Psoas muscle (tissue), 8 donors: ENCODE results near the gene SLC37A2. TPM values are rescaled to one million over a fixed set of nuclear protein-coding genes. Genes with fewer than 3 reads are reported as not detected.
A peak's percentile ranks its signal among the peaks of the same experiment; 100 is the strongest.

ENCODE experiments used
- ATAC-seq, 4 donors: fragments of 200-7000 bp; cut with Tn5 transposase; one replicate each; pipeline ENCODE4 v1.9.1; 2020; ENCODE audit warnings: moderate library complexity in 3 of 4, mild to moderate bottlenecking in 2 of 4
- DNase-seq, 2 donors: peaks; one replicate each; pipeline ENCODE4 v3.0.0-alpha.2; 2020
- H3K27ac ChIP-seq: fragments of 200-600 bp; one replicate; pipeline ENCODE4 v1.8.0; 2022
- H3K27me3 ChIP-seq, 3 donors: fragments of 200-600 bp in 1 of 3; one replicate each; pipeline versions ENCODE4 v1.6.1 to v1.8.0; 2013 to 2022; ENCODE audit warnings: low read length in 2 of 3, mild to moderate bottlenecking in 2 of 3, moderate library complexity in 1 of 3; ENCODE audit not compliant: insufficient read depth in 3 of 3
- H3K36me3 ChIP-seq, 2 donors: fragments of 200-600 bp in 1 of 2; one replicate each; pipeline versions ENCODE4 v1.6.1 to v1.8.0; 2013 to 2022; ENCODE audit warnings: low read depth in 1 of 2, mild to moderate bottlenecking in 1 of 2, moderate library complexity in 1 of 2; ENCODE audit not compliant: insufficient read depth in 1 of 2
- H3K4me1 ChIP-seq: fragments of 200-600 bp; one replicate; pipeline ENCODE4 v1.8.0; 2022
- H3K4me3 ChIP-seq: fragments of 200-600 bp; one replicate; pipeline ENCODE4 v1.8.0; 2022; ENCODE audit warnings: mild to moderate bottlenecking
- H3K9me3 ChIP-seq: fragments of 200-600 bp; one replicate; pipeline ENCODE4 v1.8.0; 2022
- CTCF ChIP-seq: fragments of 200-600 bp; IDR thresholded peaks from one replicate; pipeline ENCODE4 v1.8.0; 2022; ENCODE audit warnings: antibody characterized with exemption
- WGBS, 3 donors: extraction: QIAGEN DNeasy Blood & Tissue Kit; methylation state at CpG; one replicate each; pipeline versions ENCODE4 v1.1.6 to v1.1.7; 2013; 5-methylcytosine and 5-hydroxymethylcytosine counted together
- intact Hi-C, 2 donors: fragments of 100-400 bp; cut with DNase I; formaldehyde crosslinking; loops; one replicate each; pipeline versions ENCODE4 v1.11.0 to v1.14.2; 2022
- polyA plus RNA-seq, 3 donors: library from polyadenylated mRNA; stranded (reverse); fragments of 200-250 nt; gene quantifications; one replicate each; pipeline ENCODE4 v1.2.3, GENCODE V29; 2013
- total RNA-seq, 4 donors: library from RNA; stranded (reverse); fragmentation: NEBNext Ultra II Directional in 2 of 4; extraction: Animal tissue kit (Norgen Biotek cat#: 25700) in 2 of 4; gene quantifications; one replicate each; pipeline versions ENCODE4 v1.2.1 to v1.2.4, GENCODE V29; 2021 to 2023
- donor health status: healthy with polysubstance abuse.
- donor health status: DM: no; HTN: no; CAD: no; lungs with moderate emphysema.
- donor health status: Bipolar disorder and iron deficiency.
- donor health status: healthy.
- donor health status: DM: yes; HTN: yes; CAD: no.
- donor health status: DM: no; HTN: no; CAD: no.
- donor health status: DM: no; HTN: no; CAD: no.
- donor health status: DM: yes; HTN: yes; CAD: no.

SLC37A2 gene
- total and polyA plus RNA-seq, 7 donors = 0.30 to 1.9 (median 1.2) TPM

- no peak for TF ChIP-seq CTCF
- H3K4me3 ChIP-seq = no peak overlapping the region
- H3K27me3 ChIP-seq = peaks cover 0 to 9% (median 0%) of the 10 kb centered on the region in 3 donors
- intact Hi-C loops = no loop called here
- no peak overlapping the region for H3K27ac ChIP-seq
- H3K4me1 ChIP-seq = no peaks in the 10 kb centered on the region
- peak in 1 of 4 donors; percentile 24 for ATAC-seq
- H3K9me3 ChIP-seq = no peaks in the 10 kb centered on the region
- no peaks in the 10 kb centered on the region for H3K36me3 ChIP-seq
- DNase-seq = no peak
- 76 to 77% (median 76%) methylated on average over 14 of the region's 14 CpGs for WGBS, 3 donors
Observed at GRCh38 chr11:125081098-125081798, 18.1 kb downstream of the SLC37A2 start.

DNA sequence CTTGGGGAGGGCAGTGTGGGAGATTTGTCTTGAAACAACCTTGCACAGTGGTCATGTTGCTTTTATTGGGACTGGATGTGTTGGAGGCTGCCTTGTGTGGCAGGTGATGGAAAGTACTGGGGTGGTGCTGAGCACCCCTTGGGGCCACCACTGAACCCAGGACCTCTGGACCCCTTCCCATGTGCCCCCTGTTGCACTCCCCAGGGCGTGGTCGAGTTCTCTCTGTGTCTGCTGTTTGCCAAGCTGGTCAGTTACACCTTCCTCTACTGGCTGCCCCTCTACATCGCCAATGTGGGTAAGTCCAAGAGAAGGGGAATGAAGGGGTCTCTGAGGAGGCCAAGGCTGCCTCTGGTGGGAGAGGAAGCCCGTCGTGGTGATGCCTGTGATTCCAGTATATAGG lies 18.9 kb downstream of the SLC37A2 start:
- DNase-seq (no peak), ATAC-seq (no peak)
- Histone ChIP-seq H3K27me3 (peaks cover 0 to 9% (median 0%) of the 10 kb centered on the region in 3 donors), H3K36me3 (no peaks in the 10 kb centered on the region), H3K4me1 (no peaks in the 10 kb centered on the region), H3K27ac (no peak overlapping the region), H3K4me3 (no peak overlapping the region), H3K9me3 (no peaks in the 10 kb centered on the region)
- intact Hi-C loops = no loop called here
- WGBS, 3 donors = 79 to 80% (median 80%) methylated on average over 5 of the region's 5 CpGs
- no peak for TF ChIP-seq CTCF

DNA sequence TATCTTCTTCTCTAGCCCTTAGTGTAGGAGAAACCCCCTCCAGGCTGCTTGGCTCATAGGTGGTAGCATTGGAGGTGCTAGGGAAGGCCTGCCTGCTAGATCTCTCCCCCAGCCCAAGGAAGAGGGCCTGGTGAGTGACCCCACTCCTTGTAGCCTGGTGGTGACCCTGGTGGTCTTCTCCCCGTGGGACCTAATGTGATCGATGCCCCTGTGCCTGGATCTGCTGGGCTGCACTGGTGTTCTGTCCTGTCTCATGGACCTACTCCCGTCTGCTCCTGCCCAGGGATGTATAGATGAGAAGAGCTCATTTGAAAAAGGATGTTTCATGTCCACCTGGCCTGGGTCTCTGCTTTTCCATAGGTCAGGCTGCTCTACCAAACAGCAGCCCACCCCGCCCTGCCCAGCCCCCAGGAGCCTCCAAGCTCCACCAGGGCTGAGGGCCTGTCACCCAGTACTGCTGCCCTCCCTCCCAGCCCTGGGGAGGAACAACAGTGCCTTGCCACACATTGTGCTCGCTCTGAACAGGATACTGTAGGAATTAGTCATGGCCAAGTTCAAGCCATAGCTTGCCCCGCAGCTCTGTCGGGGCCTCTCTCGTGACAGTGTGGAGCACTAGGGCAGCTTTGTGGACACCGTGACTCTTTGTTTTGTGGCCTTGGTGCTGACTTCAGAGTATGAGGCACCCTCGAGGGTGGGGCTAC lies 19.7 kb downstream of the SLC37A2 start:
- intact Hi-C loops = no loop called here
- Histone ChIP-seq H3K4me3 (no peak overlapping the region), H3K4me1 (no peaks in the 10 kb centered on the region), H3K27ac (no peak overlapping the region), H3K9me3 (no peaks in the 10 kb centered on the region), H3K36me3 (no peaks in the 10 kb centered on the region), H3K27me3 (peaks cover 0 to 9% (median 0%) of the 10 kb centered on the region in 3 donors)
- ATAC-seq (no peak), DNase-seq (no peak)
- TF ChIP-seq CTCF = no peak
- WGBS, 3 donors = 59 to 68% (median 62%) methylated on average over 10 of the region's 10 CpGs

GRCh38 chr11:125083312-125084056 lies 20.4 kb downstream of the SLC37A2 start:
- WGBS, 3 donors = 66 to 71% (median 68%) methylated on average over 11 of the region's 11 CpGs
- intact Hi-C loops = no loop called here
- ATAC-seq = no peak

More at GRCh38 chr11:125083312-125084056, 20.4 kb downstream of the SLC37A2 start:
- peaks cover 0 to 9% (median 0%) of the 10 kb centered on the region in 3 donors for H3K27me3 ChIP-seq
- H3K9me3 ChIP-seq = no peaks in the 10 kb centered on the region
- no peak overlapping the region for H3K4me3 ChIP-seq
- H3K36me3 ChIP-seq = no peaks in the 10 kb centered on the region
- DNase-seq = no peak
- H3K4me1 ChIP-seq = no peaks in the 10 kb centered on the region
- no peak overlapping the region for H3K27ac ChIP-seq
- TF ChIP-seq CTCF = no peak
